ENCODE results near the gene DGUOK.

DNA sequence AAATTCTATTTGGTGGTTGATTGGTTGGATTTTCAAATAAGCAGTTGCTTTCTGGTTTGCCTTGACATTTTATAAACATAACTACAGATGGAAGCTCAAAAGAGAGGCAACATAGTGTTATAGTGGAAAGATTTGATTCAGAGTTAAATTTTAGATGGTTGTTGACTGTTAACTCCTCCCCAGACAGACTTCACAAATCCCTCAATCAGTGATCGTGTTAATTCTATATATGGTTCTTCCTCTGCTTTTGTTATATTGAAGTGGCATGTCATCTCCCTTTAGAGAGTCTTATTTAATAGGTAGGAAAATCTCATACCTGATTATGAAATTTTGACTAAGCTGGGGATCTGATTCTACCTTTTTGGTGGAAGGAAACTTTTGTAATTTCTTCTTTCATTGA, 19.5 kb downstream of the DGUOK start:
- TF ChIP-seq, protein P1, sequence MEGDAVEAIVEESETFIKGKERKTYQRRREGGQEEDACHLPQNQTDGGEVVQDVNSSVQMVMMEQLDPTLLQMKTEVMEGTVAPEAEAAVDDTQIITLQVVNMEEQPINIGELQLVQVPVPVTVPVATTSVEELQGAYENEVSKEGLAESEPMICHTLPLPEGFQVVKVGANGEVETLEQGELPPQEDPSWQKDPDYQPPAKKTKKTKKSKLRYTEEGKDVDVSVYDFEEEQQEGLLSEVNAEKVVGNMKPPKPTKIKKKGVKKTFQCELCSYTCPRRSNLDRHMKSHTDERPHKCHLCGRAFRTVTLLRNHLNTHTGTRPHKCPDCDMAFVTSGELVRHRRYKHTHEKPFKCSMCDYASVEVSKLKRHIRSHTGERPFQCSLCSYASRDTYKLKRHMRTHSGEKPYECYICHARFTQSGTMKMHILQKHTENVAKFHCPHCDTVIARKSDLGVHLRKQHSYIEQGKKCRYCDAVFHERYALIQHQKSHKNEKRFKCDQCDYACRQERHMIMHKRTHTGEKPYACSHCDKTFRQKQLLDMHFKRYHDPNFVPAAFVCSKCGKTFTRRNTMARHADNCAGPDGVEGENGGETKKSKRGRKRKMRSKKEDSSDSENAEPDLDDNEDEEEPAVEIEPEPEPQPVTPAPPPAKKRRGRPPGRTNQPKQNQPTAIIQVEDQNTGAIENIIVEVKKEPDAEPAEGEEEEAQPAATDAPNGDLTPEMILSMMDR (conservative IDR thresholded peaks at IDR 0.05): no peak
- no peak for TF ChIP-seq EZH2 (IDR thresholded peaks at IDR 0.05; ENCODE audit: low read depth)

Data from PC-9 (cell line).